GM12872 (cell line): ENCODE measurements around the gene PRKAR1B.

ENCODE experiments used
- CTCF ChIP-seq: IDR thresholded peaks from 3 replicates; pipeline ENCODE4 v1.5.1; 2011; ENCODE audit warnings: low read depth, mild to moderate bottlenecking, low read length, moderate library complexity; ENCODE audit not compliant: insufficient read depth

Gene PRKAR1B

GRCh38 chr7:727104-727805, at the start of gene PRKAR1B:
TSS of gene PRKAR1B (minus strand) at chr7:727281. CDS start at chr7:711505, 15,776 bp downstream.
- no peak for TF ChIP-seq CTCF

GRCh38 chr7:776381-776780, 49.3 kb upstream of the PRKAR1B start:
- no peak for TF ChIP-seq CTCF

GRCh38 chr7:774161-775109, 47.4 kb upstream of the PRKAR1B start:
- TF ChIP-seq CTCF: peak; percentile 74

- TF ChIP-seq CTCF: no peak
Observed at GRCh38 chr7:773622-773915, 46.5 kb upstream of the PRKAR1B start.

GRCh38 chr7:772861-773621, 46.0 kb upstream of the PRKAR1B start:
- no peak for TF ChIP-seq CTCF

- no peak for TF ChIP-seq CTCF
Observed at GRCh38 chr7:772392-772791, 45.3 kb upstream of the PRKAR1B start.

- TF ChIP-seq CTCF: no peak
Observed at GRCh38 chr7:772005-772294, 44.9 kb upstream of the PRKAR1B start.
